HG02885 (cell line): Measurements from ENCODE around the gene ELOVL4.
A peak's percentile ranks its signal among the peaks of the same experiment; 100 is the strongest.

Experiments
- ATAC-seq: cut with Tn5 transposase; IDR thresholded peaks from one replicate; pipeline ENCODE4 v1.9.1; 2021; ENCODE audit warnings: mild to moderate bottlenecking; ENCODE audit not compliant: unreplicated experiment, poor library complexity

The ELOVL4 gene

DNA sequence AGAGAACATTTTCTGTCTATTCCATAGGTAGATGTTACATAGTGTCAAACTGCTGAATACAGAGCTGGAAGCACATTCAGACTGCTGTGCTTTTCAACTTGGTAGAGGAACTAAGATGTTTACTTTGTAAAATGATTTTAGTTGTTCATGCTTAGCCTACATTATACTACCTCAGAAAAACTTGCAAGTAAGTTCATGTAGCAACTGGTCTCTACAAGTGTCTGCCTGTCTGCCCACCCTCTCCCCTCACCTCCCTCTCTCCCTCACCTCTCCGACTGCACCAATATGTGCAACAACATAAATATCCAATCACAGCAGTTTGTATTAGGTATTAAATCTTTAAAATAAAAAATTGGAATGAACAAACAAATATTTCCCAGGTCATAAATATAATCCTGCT is 25.3 kb downstream of the ELOVL4 start:
- ATAC-seq = no peak

DNA sequence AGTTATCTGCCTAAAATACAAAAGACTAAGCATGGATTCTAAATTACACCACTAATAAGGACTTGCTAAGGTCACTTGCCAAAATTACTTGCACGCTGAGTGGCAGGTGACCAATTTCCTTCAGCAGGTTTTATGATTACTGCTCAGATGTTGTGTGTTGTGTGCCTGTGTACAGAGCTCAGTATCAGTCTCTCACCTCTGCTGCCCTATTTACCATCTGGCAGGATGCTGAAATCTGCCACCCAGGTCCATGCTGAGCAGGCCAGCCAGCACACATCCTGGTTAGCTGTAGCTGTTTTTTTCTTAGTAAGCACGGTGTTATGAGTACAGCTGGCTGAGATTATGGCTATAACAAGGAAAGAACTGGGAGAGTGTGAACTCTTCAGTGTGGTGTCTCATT is 34.0 kb downstream of the ELOVL4 start:
- no peak for ATAC-seq

DNA sequence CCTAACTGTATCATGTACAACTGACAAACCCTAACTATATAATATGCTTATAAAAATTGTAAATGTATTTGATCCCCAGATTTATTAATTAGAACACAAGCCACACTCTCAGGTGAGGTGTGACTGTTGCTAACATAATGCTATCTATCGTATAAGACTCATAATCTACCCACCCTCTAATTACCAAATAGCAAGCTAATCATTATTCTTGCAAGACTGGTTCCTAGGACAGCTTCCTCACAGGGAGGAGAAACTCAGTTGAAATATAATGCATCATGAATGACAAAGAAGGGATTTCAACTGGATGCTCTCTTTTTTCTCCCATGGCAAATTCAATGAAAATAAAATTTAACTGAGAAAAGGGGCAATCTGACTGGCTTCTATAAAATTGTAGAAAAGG is 35.4 kb downstream of the ELOVL4 start:
- no peak for ATAC-seq

DNA sequence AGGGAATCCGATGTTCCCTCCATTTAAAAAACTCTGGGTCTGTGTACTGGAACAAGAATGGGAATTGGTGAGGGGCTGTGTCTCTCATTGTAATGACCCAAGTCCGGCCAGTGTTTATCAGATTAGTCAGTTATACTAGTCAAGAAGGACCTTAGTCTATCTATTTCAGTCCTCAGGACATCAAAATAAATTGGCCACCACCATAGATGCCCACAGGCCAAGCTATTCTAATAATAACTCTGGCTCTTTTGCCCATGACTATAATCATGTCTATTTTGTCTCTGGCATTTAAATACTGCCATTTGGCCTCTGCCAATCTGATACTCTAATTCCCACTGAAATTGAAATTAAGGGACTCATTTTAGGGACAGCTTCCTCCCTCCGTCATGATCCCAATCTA is 37.8 kb downstream of the ELOVL4 start:
- no peak for ATAC-seq

DNA sequence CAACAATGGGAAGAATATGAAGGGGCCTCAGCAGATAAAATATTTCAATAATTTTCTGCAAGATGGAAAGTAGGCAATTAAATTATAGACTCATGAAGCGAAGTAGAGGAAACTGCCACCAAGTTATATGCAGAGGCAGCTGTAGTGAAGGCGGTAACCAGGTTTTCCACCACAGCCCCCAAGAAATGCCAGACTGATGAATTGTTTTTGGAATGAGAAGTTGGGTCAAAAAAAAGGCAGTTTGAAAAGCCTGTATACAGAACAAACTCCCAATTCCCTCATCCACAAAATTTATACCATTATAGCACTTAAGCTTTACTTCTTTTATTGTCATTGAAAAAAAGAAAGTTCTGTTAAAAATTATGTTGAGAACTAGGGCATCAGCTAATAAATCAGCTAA is 45.3 kb downstream of the ELOVL4 start:
- ATAC-seq = no peak

DNA sequence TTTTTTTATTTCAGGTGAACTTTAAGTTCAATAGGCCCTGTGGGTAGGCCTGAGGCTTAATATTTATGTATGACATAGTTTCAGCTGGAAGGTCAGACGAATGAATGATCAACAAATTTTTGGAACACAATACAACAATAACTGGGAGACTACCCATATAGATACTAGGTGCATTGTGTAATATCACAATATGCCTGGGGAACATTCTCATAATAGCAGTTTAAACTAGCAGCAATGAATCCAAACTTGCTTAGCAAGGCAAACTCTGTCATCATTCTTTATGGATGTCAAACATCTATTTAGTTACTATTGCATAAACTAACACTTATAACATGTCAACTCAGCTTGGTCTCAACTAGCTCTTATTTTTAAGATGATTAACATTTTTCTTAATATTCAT is 49.3 kb downstream of the ELOVL4 start:
- ATAC-seq = no peak

DNA sequence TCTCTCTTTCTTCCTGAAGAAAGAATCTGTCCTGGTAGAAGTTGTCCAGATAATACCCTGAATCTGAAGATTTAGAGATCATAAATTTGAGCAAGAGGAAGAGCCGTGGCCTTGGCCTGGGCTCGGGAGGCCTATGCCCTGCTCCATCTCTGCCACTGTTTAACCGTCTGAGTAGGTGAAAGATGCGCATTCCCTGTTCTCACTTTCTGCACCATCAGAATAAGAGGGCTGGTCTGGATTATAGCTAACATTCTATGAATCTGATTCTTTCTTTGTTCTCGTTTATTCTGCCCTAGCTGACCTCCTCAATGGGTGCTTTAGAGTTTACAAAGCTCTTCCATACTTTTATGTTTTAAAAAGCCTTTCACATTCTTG is 51.3 kb downstream of the ELOVL4 start:
- ATAC-seq = no peak

DNA sequence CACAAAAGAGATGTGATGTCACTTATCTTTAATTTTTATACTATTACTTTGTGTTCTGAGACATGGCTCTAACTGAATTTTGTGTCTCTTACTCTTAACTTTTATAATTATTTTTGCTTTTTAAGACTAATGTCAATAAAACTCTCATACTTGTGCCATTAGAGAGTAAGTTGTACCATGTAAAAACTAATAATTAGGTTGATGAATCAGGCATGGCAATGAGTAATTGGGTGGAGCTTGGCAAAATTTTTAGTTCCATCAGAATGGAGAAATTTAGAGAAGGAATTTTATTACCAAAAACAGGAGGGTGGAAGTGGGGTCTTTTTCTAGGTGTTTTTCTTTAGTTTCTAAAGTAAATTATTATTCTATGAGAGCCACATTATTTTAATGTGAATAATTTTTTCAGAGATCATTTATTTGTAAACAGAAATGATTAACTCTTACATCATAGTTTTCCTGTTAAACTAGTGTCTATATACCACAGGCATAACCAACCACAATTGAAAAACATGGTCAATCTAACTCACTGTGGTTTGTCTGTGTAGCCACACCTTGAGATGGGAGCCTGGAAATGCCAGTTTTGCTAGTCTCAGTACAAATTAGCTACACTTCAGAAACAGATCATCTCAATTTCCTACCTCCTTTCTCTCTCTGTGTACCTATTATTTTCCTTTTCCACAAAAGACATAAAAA is 51.8 kb downstream of the ELOVL4 start:
- ATAC-seq = no peak

DNA sequence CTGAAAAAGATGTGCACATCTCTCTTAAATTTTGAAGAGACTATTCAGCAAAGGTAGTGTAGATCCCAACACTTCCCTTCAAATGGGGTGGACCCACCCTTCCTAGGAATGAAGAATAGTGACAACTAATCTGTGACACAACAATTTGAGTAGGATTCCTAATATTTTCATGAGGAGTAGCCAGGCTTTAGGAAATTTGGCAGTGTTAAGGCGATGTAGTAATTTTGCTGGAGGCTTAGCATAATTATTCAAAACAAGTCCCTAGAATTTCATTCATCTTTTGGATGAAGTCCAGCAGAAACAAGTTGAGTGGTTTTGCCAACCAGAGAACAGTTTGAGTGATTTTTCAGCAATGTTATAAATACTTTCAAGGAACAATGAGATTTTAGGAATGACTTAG is 52.4 kb downstream of the ELOVL4 start:
- ATAC-seq = no peak

DNA sequence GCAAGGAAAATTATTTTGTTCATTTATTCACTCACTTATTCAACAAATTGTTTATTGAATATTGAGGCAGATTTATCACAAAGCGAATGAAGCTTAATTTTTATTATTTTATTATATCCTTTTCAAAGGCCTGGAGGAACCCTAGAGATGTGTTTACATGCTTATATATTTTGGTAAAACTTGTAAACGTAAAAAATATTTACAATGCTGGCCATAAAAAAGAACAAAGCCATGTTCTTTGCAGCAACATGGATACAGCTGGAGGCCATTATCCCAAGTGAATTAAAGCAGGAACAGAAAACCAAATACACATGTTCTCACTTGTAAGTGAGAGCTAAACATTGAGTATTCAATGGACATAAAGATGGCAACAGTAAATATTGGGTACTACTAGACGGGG is 58.8 kb downstream of the ELOVL4 start:
- no peak for ATAC-seq

DNA sequence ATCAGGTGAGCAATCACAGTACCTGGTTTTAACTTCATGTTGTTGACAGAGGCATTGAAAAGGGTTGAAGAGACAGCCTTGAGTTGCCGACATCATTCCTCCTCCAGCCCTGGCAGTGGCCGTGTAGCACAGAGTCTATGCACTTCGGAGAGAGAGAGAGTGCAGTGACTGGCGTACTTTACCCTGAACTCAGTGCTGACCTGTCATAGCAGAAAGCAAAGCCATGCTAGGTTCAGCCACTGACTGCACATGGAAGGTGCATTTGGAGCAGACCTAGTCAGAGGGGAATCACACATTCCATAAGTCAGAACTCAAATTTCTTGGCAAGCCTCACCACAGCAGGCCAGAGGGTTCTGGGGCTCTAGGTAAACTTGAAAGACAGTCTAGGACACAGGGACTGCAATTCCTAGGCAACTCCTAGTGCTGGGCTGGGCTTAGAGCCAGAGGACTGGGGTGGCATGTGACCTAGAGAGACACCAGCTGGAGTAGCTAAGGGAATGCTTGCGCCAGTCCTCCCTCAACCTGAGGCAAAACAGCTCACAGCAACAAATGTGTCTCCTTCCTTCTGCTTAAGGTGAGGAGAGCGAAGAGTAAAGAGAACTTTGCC is 69.1 kb downstream of the ELOVL4 start:
- no peak for ATAC-seq

DNA sequence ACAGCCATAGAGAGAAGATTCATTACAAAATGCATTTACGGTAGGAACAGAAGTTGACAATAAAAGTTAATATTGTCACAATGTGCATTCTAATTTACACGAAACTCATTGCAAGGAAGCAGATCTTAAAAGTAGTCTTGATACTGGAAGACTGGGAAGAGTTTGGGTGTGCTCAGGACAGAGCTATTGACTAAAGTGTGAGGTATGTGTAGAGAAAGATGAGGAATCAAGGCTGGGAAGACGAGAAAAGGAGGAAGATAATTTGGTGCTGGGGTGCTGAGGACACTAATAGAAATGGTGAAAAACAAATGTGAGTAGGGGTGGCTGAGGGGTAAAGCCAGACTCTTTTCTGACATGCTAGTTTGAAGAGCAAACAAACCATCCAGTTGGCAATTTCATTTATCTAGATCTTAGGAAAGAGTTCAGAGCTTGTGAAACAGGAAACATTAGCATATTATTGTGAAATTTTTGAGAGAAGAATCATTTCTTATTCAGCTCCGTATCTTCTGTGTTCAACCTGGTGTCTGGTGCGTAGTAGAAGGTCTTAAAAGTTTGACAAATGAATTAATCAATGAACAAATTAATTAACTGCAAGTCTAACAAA is 72.7 kb downstream of the ELOVL4 start:
- ATAC-seq = no peak

DNA sequence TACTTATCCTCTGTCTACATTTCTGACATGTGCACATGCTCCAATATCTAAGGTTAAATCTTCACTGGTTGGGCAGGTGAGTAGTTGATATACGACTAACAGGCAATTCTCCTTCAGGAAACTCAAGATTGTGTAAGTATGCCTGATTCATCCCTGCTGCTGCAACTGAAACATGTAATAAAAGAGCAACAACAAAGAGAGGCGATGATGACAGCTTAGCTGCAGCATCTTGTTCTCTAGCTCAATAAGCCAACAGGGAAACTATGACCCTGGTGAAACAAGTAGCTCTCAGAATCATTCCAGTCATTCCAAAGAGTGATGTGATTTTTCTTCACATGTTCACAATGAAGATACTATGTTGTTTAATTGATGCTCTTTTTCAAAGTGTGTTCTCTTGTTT is 74.4 kb downstream of the ELOVL4 start:
- ATAC-seq = no peak

DNA sequence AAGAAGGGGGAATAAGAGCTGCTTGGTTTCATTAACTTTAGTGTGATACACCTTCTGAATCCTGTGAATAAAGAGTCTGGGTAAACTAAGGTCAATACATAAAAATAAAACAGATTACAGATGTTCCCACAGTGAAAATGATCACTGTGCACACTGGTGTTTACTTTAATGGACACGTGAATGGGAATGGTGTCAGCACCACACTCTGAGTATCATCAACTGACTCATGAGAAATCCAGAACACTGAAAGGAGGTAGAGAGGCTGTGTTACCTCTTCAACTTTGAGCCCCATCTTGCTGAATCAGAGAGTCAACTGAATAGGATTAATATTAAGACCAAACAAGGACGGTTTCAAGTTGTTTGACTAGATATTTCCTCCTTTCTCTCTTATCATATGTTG is 75.0 kb downstream of the ELOVL4 start:
- ATAC-seq = no peak

DNA sequence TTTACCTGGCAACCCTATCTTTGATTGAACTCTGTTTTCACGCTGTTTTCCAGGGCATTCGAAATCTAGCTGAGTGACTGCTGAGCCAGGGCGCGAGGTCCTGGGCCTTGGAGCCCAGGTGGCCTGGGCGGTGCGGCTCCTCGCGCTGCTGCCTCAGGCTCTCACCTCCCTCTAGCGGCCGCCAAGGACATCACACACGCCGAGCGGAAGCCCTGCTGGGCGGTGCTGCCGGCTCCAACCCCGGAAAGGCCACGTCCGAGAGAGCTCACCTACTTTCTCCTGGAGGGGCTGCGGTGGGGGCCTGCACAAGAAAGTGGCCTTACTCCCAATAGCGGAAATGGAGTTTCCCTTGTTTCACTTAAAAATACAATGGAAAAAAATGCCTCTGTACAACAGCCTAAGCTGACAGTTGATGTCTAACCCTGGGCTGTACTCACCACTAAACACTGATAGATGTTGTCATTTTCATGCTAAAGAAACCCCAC is 77.7 kb downstream of the ELOVL4 start:
- peak; percentile 100 for ATAC-seq

DNA sequence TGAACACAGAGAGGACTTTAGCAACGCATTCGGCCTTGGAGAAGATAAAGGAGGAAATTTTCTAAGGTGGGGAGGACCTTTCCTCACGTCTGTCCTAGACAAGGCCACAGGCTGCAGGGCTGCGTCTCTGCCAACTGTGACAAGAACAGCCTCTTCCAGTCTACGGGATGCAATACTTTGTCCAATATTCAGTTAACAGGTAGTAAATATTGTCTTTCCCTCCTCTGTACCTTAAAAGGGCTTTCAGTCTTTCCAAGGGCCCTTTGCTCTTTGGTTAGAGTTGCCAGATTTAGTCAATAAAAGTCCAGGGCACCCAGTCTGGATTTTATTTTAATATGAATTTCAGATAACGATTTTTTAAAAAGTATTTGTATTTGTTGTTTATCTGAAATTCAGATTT is 78.2 kb downstream of the ELOVL4 start:
- ATAC-seq = no peak

DNA sequence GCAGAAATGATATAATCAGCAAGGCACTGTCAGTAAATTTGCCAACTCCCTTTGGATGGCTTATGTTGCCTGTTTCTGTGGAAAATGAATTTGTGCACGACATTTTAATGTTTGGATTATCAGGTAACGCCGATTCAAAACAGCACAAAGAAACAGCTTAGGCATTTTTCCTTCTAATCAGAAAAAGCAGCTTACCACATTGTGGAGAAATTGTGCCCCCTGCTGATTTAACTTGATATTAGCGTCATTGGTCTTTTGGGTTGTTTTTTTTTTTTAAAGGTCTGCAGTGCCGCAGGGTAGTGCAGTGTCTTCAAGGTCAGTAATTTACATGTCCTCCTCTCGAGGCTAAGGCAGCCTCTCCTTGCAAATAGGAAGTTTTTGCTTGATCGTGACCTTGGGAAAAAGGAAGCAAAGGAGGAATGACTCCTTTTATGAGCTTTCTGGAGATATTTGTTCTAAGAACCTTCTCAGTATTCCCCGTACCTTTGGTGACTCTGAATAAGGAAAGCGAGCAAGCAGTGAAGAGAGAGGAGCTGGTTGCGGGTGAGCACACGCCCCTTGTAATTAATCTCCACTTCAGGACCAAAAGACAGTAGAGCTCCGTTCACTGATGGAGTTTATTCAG is 79.1 kb downstream of the ELOVL4 start:
- peak; percentile 38 for ATAC-seq
